ENCODE measurements around the gene ZNF319.

- TF ChIP-seq CTCF (IDR thresholded peaks at IDR 0.05) (no peak), POLR2A (IDR thresholded peaks at IDR 0.05) (no peak)
These were observed 2.5 kb upstream of the ZNF319 start for GRCh38 chr16:58002936-58003335.

All from vagina (tissue), 2 donors.